ENCODE results near the gene REV1. TPM values are rescaled to one million over a fixed set of nuclear protein-coding genes. Genes with fewer than 3 reads are reported as not detected.

REV1 gene
- total and polyA plus RNA-seq, 7 donors, result 7.2 to 73.1 (median 41.7) TPM

- H3K27me3 ChIP-seq, result no peaks in the 10 kb centered on the region
- intact Hi-C loops (cut with DNase I), result loop anchor here (5.0 kb wide), 1 partner anchor 36 kb away; no protein-coding TSS in a partner anchor
- 85 to 92% methylated on average over 4 of the region's 4 CpGs for WGBS, 2 donors
- peaks cover 0 to 55% (median 3%) of the 10 kb centered on the region in 4 donors for H3K36me3 ChIP-seq
- H3K27ac ChIP-seq, result no peak overlapping the region
- TF ChIP-seq EP300 (IDR thresholded peaks at IDR 0.05) (no peak), CTCF (IDR thresholded peaks at IDR 0.05) (no peak), POLR2A (IDR thresholded peaks at IDR 0.05) (no peak), POLR2AphosphoS5 (IDR thresholded peaks at IDR 0.05) (no peak)
- H3K4me3 ChIP-seq, result no peak overlapping the region
- H3K9me3 ChIP-seq, result no peaks in the 10 kb centered on the region
- H3K4me1 ChIP-seq, result peaks cover 0 to 14% (median 0%) of the 10 kb centered on the region in 4 donors
- DNase-seq, result no peak
These were observed 38.5 kb downstream of the REV1 start for GRCh38 chr2:99451280-99451679.

GRCh38 chr2:99450199-99450598 lies 39.6 kb downstream of the REV1 start:
- no peak for TF ChIP-seq EP300 (IDR thresholded peaks at IDR 0.05)
- TF ChIP-seq CTCF (IDR thresholded peaks at IDR 0.05), result no peak
- TF ChIP-seq POLR2AphosphoS5 (IDR thresholded peaks at IDR 0.05), result no peak
- no peak for TF ChIP-seq POLR2A (IDR thresholded peaks at IDR 0.05)
- Histone ChIP-seq H3K4me1 (peaks cover 0 to 14% (median 0%) of the 10 kb centered on the region in 4 donors), H3K27ac (no peak overlapping the region), H3K36me3 (peaks cover 0 to 45% (median 3%) of the 10 kb centered on the region in 4 donors), H3K4me3 (no peak overlapping the region), H3K27me3 (no peaks in the 10 kb centered on the region), H3K9me3 (no peaks in the 10 kb centered on the region)
- WGBS, 2 donors, result 93 to 94% methylated on average over 1 of the region's 1 CpG
- intact Hi-C loops (cut with DNase I), result loop anchor here (5.0 kb wide), 1 partner anchor 37 kb away; no protein-coding TSS in a partner anchor
- no peak for DNase-seq

GRCh38 chr2:99448556-99448955 lies 41.3 kb downstream of the REV1 start:
- Histone ChIP-seq H3K36me3 (peaks cover 0 to 44% (median 0%) of the 10 kb centered on the region in 4 donors), H3K27ac (no peak overlapping the region), H3K4me1 (peaks cover 0 to 14% (median 0%) of the 10 kb centered on the region in 4 donors), H3K27me3 (no peaks in the 10 kb centered on the region), H3K4me3 (no peak overlapping the region), H3K9me3 (no peaks in the 10 kb centered on the region)
- TF ChIP-seq CTCF (IDR thresholded peaks at IDR 0.05) (no peak), POLR2A (IDR thresholded peaks at IDR 0.05) (no peak), EP300 (IDR thresholded peaks at IDR 0.05) (no peak), POLR2AphosphoS5 (IDR thresholded peaks at IDR 0.05) (no peak)
- no peak for DNase-seq
- WGBS, 2 donors, result 71 to 85% methylated on average over 2 of the region's 2 CpGs
- intact Hi-C loops (cut with DNase I), result no loop called here

GRCh38 chr2:99445065-99445464 lies 44.8 kb downstream of the REV1 start:
- WGBS, 2 donors, result 68 to 86% methylated on average over 4 of the region's 4 CpGs
- TF ChIP-seq EP300 (IDR thresholded peaks at IDR 0.05), result no peak
- TF ChIP-seq CTCF (IDR thresholded peaks at IDR 0.05), result no peak
- no peak for TF ChIP-seq POLR2AphosphoS5 (IDR thresholded peaks at IDR 0.05)
- TF ChIP-seq POLR2A (IDR thresholded peaks at IDR 0.05), result no peak
- intact Hi-C loops (cut with DNase I), result no loop called here

GRCh38 chr2:99444222-99444621 lies 45.6 kb downstream of the REV1 start:
- Histone ChIP-seq H3K4me3 (no peak overlapping the region), H3K27me3 (no peaks in the 10 kb centered on the region), H3K4me1 (no peaks in the 10 kb centered on the region), H3K9me3 (no peaks in the 10 kb centered on the region), H3K27ac (no peak overlapping the region), H3K36me3 (peaks cover 0 to 40% (median 0%) of the 10 kb centered on the region in 4 donors)
- no peak for DNase-seq
- intact Hi-C loops (cut with DNase I), result no loop called here
- WGBS, 2 donors, result 74 to 77% methylated on average over 2 of the region's 2 CpGs
- TF ChIP-seq POLR2A (IDR thresholded peaks at IDR 0.05) (no peak), CTCF (IDR thresholded peaks at IDR 0.05) (no peak), EP300 (IDR thresholded peaks at IDR 0.05) (no peak), POLR2AphosphoS5 (IDR thresholded peaks at IDR 0.05) (no peak)

More at GRCh38 chr2:99445065-99445464, 44.8 kb downstream of the REV1 start:
- Histone ChIP-seq H3K27ac (no peak overlapping the region), H3K36me3 (peaks cover 0 to 44% (median 0%) of the 10 kb centered on the region in 4 donors), H3K27me3 (no peaks in the 10 kb centered on the region), H3K4me3 (no peak overlapping the region), H3K4me1 (no peaks in the 10 kb centered on the region), H3K9me3 (no peaks in the 10 kb centered on the region)
- no peak for DNase-seq

All from sigmoid colon (tissue), 7 donors.